Subcutaneous adipose tissue (tissue), 4 donors: ENCODE measurements around the gene SPATA12. TPM values are rescaled to one million over a fixed set of nuclear protein-coding genes. Genes with fewer than 3 reads are reported as not detected.

ENCODE experiments used
- total RNA-seq, 4 donors: library from RNA; depleted of rRNA; stranded (reverse); fragments of >200 nt; gene quantifications; one replicate each; pipeline ENCODE4 v1.1.0, GENCODE V29; 2016
- TF ChIP-seq, protein P1 (sequence below): fragments of 450-650 bp; IDR thresholded peaks from one replicate; pipeline ENCODE4 v1.5.1; 2016; ENCODE audit warnings: low read depth, mild to moderate bottlenecking, control low read depth, antibody characterized with exemption, moderate library complexity

SPATA12 gene
- total RNA-seq, 4 donors from 2014 or later, result 0.51 TPM; not detected in 3

DNA sequence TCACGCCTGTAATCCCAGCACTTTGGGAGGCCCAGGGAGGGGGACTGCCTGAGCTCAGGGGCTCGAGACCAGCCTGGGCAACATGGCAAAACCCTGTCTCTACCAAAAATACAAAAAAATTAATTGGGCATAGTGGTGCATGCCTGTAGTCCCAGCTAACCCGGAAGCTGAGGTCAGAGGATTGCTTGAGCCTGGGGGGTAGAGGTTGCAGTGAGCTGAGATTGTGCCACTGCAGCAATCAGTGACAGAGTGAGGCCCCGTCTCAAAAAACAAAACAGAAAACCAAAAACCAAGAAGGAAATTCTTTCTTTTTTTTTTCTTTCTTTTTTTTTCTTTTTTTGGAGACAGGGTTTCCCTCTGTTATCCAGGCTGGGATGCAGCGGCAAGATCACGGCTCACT, 3.5 kb downstream of the SPATA12 start:
- TF ChIP-seq, protein P1, sequence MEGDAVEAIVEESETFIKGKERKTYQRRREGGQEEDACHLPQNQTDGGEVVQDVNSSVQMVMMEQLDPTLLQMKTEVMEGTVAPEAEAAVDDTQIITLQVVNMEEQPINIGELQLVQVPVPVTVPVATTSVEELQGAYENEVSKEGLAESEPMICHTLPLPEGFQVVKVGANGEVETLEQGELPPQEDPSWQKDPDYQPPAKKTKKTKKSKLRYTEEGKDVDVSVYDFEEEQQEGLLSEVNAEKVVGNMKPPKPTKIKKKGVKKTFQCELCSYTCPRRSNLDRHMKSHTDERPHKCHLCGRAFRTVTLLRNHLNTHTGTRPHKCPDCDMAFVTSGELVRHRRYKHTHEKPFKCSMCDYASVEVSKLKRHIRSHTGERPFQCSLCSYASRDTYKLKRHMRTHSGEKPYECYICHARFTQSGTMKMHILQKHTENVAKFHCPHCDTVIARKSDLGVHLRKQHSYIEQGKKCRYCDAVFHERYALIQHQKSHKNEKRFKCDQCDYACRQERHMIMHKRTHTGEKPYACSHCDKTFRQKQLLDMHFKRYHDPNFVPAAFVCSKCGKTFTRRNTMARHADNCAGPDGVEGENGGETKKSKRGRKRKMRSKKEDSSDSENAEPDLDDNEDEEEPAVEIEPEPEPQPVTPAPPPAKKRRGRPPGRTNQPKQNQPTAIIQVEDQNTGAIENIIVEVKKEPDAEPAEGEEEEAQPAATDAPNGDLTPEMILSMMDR, result no peak

DNA sequence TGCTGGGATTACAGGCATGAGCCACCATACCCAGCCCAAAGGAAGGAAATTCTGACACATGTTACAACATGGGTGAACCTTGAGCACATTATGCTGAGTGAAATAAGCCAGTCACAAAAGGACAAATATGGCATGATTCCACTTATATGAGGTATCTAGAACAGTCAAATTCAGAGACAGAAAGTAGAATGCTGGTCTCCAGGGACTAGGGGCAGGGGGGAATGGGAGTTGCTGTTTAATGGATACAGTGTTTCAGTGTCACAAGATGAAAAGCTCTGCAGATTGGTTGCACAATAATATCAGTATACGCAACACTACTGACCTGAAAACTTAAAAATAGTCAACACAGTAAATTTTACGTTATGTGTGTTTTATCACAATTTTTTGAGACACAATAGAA, 4.1 kb downstream of the SPATA12 start:
- TF ChIP-seq, protein P1, result no peak

DNA sequence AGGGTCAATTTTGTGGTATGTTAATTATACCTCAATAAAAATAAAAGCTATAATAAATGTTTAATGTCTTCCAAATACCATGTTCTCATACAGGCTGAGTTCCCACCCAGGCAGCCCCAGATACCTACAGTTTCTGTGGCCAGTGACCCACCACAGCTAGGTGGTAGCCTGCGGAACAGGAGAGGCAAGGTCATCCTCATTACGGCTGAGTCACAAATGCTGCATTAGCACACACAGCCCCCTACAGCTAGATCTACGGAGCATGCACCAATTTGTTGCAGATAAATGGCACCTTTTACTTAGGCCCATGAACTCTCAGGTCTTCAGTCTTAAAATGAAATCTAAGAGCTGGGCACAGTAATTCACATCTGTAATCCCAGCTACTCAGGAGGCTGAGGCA, 5.1 kb downstream of the SPATA12 start:
- TF ChIP-seq, protein P1, result no peak

DNA sequence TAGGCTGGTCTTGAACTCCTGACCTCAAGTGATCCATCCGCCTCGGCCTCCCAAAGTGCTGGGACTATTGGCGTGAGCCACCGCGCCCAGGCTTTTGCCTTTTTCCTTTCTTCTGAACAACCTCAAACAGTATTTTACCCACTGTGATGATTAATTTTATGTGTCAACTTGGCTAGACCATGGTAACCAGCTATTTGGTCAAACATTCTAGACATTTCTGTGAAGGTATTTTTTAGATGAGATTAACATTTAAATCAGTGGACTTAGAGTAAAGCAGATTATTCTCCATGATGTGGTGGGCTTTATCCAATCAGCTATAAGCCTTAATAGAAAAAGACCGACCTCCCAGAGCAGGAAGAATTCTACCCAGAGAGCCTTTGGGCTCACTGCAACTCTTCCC, 6.0 kb downstream of the SPATA12 start:
- TF ChIP-seq, protein P1, result no peak

DNA sequence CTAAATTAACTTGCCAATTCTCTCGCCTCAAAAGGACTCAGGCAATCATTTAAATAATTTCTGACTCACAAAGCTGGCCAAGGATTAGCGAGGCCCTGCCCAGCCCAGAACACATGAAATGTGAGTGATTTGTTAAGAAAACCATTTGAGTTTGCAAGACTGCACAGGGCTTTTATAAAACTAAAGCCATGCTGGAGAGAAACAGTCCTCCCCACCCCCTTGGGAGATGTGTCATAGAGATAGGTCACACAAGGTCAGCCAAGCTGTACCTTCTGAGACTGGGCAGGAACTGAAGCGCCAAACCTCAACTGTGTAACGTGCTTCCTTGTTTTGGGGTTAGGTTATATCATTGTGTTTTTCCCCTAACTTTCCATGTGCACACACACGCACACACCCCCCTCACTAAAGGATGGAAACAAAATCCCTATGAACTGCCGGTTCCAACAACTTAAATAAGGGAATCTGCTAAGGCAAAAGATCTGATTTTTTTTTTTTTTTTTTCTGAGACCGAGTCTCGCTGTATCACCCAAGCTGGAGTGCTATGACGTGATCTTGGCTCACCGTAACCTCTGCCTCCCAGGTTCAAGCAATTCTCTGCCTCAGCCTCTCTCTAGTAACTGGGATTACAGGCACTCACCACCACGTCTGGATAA, 8.1 kb downstream of the SPATA12 start:
- TF ChIP-seq, protein P1, result no peak

DNA sequence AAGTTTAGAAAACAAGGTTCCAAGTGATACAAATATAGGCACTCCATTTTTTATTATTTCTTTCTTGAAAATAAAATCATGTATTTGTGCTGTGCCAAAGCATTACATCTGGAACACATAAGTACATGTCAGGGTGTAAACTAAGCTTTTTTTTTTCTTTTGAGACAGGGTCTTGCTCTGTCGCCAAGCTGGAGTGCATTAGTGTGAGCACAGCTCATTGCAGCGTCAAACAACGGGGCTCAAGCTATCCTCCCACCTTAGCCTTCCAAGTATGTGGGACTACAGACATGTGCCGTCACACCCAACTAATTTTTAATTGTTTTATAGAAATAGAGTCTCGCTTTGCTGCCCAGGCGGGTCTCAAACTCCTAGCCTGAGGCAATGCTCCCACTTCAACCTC, 9.0 kb downstream of the SPATA12 start:
- TF ChIP-seq, protein P1, result no peak

DNA sequence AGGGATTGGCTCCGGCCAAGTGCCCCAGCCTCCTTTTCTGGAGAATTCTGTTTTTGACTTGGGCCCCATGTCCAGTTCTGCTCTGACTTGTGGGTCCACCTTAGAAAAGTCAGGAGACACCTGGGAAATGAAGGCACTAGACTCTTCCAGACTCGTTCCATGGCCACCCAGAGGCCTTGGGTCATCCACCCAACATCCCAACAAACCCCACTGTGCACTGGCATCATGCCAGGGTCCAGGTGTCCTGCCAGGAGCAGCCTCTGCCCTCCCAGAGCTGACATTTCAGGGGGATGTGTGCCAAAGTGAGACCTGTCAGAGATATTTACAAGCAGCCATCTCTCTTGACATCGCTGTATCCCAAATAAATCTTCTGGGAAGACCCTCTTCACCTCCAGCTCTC, 13.2 kb downstream of the SPATA12 start:
- TF ChIP-seq, protein P1, result no peak
